Measurements from ENCODE around the gene H2AZ2. TPM values are rescaled to one million over a fixed set of nuclear protein-coding genes. Genes with fewer than 3 reads are reported as not detected.

Gene H2AZ2
- total RNA-seq, 1 experiment from 2014 or later, result 139 TPM

DNA sequence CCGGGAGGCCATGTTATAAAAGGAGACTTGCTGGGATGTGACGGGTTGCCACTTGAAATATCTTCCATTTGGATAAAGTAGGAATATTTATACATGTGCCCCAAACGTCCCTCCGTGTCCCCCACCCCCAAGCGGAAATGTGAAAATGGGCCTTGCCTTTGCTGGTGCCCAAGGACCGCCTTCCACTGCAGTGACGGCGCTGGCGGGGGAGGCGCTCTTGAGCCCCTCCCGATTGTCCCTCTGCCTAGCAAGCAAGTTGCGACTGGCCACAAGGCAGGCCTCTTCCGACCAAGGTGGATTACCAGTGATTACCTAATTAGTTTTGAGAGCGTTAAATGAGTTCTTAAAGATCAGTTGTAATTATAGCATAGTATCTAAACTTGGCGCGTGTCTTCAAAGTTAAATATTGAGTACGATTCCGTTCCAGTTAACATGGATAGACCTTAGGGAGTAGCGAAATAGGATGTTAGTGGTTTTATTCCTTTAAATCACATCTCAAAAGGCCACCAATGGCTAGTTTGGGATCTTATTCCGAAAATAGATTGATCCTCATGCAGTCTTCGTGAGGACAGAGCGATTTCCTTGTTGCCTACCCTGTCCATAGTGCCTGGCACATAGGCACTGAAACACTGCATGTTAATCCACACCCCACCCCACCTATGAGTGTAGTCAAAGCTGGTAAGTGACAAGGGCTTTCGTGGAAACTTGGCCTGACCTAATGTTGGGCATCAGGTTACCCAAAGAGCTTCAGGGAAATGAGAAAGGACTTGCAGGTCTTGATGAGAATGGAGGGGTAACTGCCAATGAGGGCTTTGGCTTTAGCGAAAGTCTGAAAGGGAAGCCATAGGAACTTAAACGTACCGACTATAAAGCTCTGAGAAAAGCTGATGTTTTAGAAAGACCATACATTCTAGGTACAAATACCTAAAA is 50.3 kb downstream of the H2AZ2 start:
- TF ChIP-seq, protein P1, sequence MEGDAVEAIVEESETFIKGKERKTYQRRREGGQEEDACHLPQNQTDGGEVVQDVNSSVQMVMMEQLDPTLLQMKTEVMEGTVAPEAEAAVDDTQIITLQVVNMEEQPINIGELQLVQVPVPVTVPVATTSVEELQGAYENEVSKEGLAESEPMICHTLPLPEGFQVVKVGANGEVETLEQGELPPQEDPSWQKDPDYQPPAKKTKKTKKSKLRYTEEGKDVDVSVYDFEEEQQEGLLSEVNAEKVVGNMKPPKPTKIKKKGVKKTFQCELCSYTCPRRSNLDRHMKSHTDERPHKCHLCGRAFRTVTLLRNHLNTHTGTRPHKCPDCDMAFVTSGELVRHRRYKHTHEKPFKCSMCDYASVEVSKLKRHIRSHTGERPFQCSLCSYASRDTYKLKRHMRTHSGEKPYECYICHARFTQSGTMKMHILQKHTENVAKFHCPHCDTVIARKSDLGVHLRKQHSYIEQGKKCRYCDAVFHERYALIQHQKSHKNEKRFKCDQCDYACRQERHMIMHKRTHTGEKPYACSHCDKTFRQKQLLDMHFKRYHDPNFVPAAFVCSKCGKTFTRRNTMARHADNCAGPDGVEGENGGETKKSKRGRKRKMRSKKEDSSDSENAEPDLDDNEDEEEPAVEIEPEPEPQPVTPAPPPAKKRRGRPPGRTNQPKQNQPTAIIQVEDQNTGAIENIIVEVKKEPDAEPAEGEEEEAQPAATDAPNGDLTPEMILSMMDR (IDR thresholded peaks at IDR 0.05; ENCODE audit: unreplicated experiment), result peak; percentile 42
- Mint-ChIP-seq H3K9me3 (ENCODE audit: unreplicated experiment) (no peaks in the 10 kb centered on the region), H3K27ac (ENCODE audit: low read depth, unreplicated experiment) (peak overlapping the region; percentile 98), H3K27me3 (ENCODE audit: insufficient read depth, unreplicated experiment) (no peaks in the 10 kb centered on the region), H3K4me3 (ENCODE audit: unreplicated experiment) (peak overlapping the region; percentile 87), H3K4me1 (ENCODE audit: insufficient read depth, unreplicated experiment) (peaks cover 6% of the 10 kb centered on the region), H3K36me3 (ENCODE audit: insufficient read depth, unreplicated experiment) (peaks cover 66% of the 10 kb centered on the region)
- POLR2A ChIA-PET, result interaction anchor here (0.6 to 4.4 kb wide), 27 partner anchors 10 to 1245 kb away, joined by 3 to 75 read pairs (median 7); partner anchors contain the start of genes DDX56, H2AZ2, OGDH and PURB
- intact Hi-C loops (cut with micrococcal nuclease), result loop anchor here (1.0 to 10.0 kb wide), 5 partner anchors 50 to 209 kb away; partner anchors contain the start of genes OGDH and ZMIZ2
- peak; percentile 90 for DNase-seq (ENCODE audit: unreplicated experiment)
- CTCF ChIA-PET, result interaction anchor here (0.6 to 1.6 kb wide), 9 partner anchors 43 to 338 kb away, joined by 3 to 11 read pairs (median 3); no protein-coding TSS in a partner anchor
- BruUV-seq (replicated peaks), result TSS peak; percentile 51

DNA sequence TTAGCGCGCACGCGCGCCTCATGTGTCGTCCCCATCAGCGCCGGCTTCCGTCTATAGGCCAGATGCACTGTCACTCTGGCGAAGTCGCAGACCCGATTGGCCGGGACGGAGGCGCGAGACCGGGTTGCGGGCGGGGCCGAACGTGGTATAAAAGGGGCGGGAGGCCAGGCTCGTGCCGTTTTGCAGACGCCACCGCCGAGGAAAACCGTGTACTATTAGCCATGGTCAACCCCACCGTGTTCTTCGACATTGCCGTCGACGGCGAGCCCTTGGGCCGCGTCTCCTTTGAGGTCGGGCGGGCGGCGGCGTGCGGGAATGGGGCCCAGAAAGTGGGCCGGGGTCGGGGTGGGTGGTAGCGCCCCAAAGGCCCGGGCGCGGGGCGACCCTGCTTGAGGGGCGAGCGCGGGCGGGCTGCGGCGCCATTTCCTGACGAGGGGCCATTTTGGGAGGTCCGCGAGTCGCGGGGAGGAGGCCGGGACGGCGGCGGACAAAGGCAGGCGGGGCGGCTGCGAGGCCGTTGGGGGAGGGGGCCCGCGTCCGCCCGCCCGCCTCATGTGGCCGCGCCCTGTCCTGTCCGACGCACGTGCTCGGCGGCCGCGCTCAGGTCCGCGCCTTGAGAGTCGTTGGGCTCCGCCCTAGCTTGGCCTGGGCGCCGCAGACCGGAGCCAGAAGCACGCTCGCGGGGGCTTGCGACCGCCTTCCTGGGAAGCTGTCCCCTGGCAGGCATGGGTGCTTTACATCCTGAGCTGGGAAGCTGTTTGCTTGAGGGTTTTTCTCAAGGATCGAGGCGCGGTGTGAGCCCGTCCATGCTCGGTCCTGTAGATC is 51.2 kb downstream of the H2AZ2 start, which contains the start of gene PPIA:
PPIA (plus strand) TSS at position 178 of the 825 bp plus-strand sequence; CDS start at position 222, 44 bp downstream.
- peaks cover 57% of the 10 kb centered on the region for H3K36me3 Mint-ChIP-seq (ENCODE audit: insufficient read depth, unreplicated experiment)
- H3K9me3 Mint-ChIP-seq (ENCODE audit: unreplicated experiment), result no peaks in the 10 kb centered on the region
- H3K4me1 Mint-ChIP-seq (ENCODE audit: insufficient read depth, unreplicated experiment), result peaks cover 6% of the 10 kb centered on the region
- TF ChIP-seq, protein P1 (IDR thresholded peaks at IDR 0.05; ENCODE audit: unreplicated experiment), result no peak
- ChIA-PET CTCF (interaction anchor here (0.9 kb wide), 1 partner anchor 160 kb away, joined by 3 read pairs; no protein-coding TSS in a partner anchor), POLR2A (interaction anchor here (0.6 to 4.4 kb wide), 14 partner anchors 11 to 1244 kb away, joined by 3 to 75 read pairs (median 9); partner anchors contain the start of genes DDX56, H2AZ2, NUDCD3 and OGDH)
- BruUV-seq (replicated peaks), result TSS peak; percentile 85
- peak within 1 kb of the TSS; percentile 98 for H3K27ac Mint-ChIP-seq (ENCODE audit: low read depth, unreplicated experiment)
- no peaks in the 10 kb centered on the region for H3K27me3 Mint-ChIP-seq (ENCODE audit: insufficient read depth, unreplicated experiment)
- peak; percentile 98 for DNase-seq (ENCODE audit: unreplicated experiment)
- peak within 1 kb of the TSS; percentile 87 for H3K4me3 Mint-ChIP-seq (ENCODE audit: unreplicated experiment)
- intact Hi-C loops (cut with micrococcal nuclease), result loop anchor here (1.0 to 10.0 kb wide), 5 partner anchors 51 to 208 kb away; partner anchors contain the start of genes OGDH and ZMIZ2

GRCh38 chr7:44796034-44796503 is 51.8 kb downstream of the H2AZ2 start:
- Mint-ChIP-seq H3K4me1 (ENCODE audit: insufficient read depth, unreplicated experiment) (peaks cover 6% of the 10 kb centered on the region), H3K27ac (ENCODE audit: low read depth, unreplicated experiment) (peak overlapping the region; percentile 98), H3K4me3 (ENCODE audit: unreplicated experiment) (peak overlapping the region; percentile 87), H3K36me3 (ENCODE audit: insufficient read depth, unreplicated experiment) (peaks cover 54% of the 10 kb centered on the region), H3K27me3 (ENCODE audit: insufficient read depth, unreplicated experiment) (no peaks in the 10 kb centered on the region), H3K9me3 (ENCODE audit: unreplicated experiment) (no peaks in the 10 kb centered on the region)
- intact Hi-C loops (cut with micrococcal nuclease), result loop anchor here (2.0 to 10.0 kb wide), 3 partner anchors 51 to 207 kb away; partner anchors contain the start of gene ZMIZ2
- BruUV-seq (replicated peaks), result TSS peak; percentile 33
- DNase-seq (ENCODE audit: unreplicated experiment), result peak; percentile 59
- TF ChIP-seq, protein P1 (IDR thresholded peaks at IDR 0.05; ENCODE audit: unreplicated experiment), result no peak
- ChIA-PET POLR2A (interaction anchor here (0.7 to 3.7 kb wide), 7 partner anchors 47 to 316 kb away, joined by 3 to 16 read pairs (median 4); partner anchors contain the start of genes DDX56, OGDH, TBRG4 and ZMIZ2), CTCF (interaction anchor here (0.7 kb wide), 1 partner anchor 98 kb away, joined by 3 read pairs; no protein-coding TSS in a partner anchor)

Measured in MCF 10A (cell line).